Adipocyte (in vitro differentiated cells): ENCODE measurements around the gene SLX4IP.
"Not testable (repeated sequence)": the region's sequence is repeated elsewhere in the genome, so short reads cannot be mapped to it uniquely, and the experiment has no call there.

Source experiments
- DNase-seq: peaks from one replicate; pipeline ENCODE4 v3.0.0-alpha.2; 2015; ENCODE audit warnings: low read depth
- H3K27me3 ChIP-seq: replicated peaks from 2 replicates; pipeline ENCODE4 v1.7.0; 2013; ENCODE audit warnings: mild to moderate bottlenecking, low read length, moderate library complexity; ENCODE audit not compliant: control insufficient read depth, insufficient read depth
- H3K36me3 ChIP-seq: 2 replicates; pipeline ENCODE4 v1.7.0; 2013; ENCODE audit warnings: low read length, mild to moderate bottlenecking, moderate library complexity; ENCODE audit not compliant: control insufficient read depth, insufficient read depth, severe bottlenecking
- H3K4me1 ChIP-seq: 2 replicates; pipeline ENCODE4 v1.7.0; 2013; ENCODE audit warnings: mild to moderate bottlenecking, low read length, moderate library complexity; ENCODE audit not compliant: control insufficient read depth, insufficient read depth
- H3K4me3 ChIP-seq: 2 replicates; pipeline ENCODE4 v1.7.0; 2013; ENCODE audit warnings: mild to moderate bottlenecking, low read length, moderate library complexity
- H3K9ac ChIP-seq: 2 replicates; pipeline ENCODE4 v1.7.0; 2013; ENCODE audit warnings: mild to moderate bottlenecking, low read length, moderate library complexity
- H3K9me3 ChIP-seq: 2 replicates; pipeline ENCODE4 v1.7.0; 2013; ENCODE audit warnings: mild to moderate bottlenecking, low read length, moderate library complexity; ENCODE audit not compliant: control insufficient read depth

Gene SLX4IP

DNA sequence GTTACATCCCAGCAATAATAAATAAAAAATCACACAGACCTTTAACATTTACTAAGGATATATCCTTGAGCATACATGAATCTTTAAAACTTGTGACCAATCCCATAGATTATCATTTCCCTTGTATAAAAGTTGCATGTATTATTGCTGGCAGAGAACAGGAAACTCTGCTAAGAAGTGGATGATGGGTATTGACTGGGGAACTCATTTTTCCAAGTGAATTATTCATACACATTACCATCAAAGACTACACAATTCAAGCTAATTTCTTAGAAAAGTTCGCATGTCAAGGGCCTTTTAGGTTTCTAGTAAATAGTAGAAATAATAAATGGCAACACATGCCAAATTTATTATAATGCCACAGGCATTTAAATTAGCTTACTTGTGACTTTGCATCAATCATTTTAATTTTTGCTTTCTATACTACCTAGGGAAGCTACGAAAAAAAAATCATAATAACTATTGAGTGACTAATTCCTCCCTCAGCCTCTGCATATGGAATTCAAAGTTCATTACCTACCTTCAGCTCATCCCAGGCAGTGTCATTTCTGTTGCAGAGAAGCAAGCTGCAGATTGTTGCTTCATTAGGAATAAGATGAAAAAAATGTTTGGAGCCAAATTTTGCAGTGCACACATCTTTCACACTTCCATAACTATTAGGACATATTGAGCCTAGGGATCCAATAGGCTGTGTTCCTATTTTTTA is 26.8 kb upstream of the SLX4IP start:
- Histone ChIP-seq H3K36me3 (peaks cover 22% of the 10 kb centered on the region), H3K9ac (no peak overlapping the region), H3K4me1 (peaks cover 4% of the 10 kb centered on the region), H3K4me3 (no peak overlapping the region), H3K27me3 (no peaks in the 10 kb centered on the region), H3K9me3 (no peaks in the 10 kb centered on the region)
- no peak for DNase-seq

DNA sequence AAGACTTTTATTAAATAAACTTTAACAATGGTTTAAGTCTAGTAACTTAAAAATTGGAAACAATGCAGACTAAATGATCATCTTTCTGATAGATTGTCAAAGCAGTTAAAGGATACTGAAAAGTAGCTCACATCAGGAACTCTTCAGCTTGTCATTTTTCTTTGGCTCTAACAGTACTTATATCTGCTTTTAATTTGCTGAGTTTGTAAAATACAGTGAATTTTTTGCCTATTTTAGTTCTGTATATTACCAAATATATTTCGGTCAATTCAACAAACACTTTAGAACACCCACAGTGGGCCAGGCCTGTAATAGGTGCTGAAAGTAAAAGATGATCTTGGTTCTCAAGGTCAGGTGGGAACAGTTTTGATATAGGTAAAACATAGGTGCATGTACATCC is 23.4 kb upstream of the SLX4IP start:
- no peaks in the 10 kb centered on the region for H3K4me1 ChIP-seq
- no peaks in the 10 kb centered on the region for H3K27me3 ChIP-seq
- H3K9me3 ChIP-seq = no peaks in the 10 kb centered on the region
- no peak overlapping the region for H3K4me3 ChIP-seq
- no peak for DNase-seq
- H3K9ac ChIP-seq = no peak overlapping the region
- H3K36me3 ChIP-seq = peaks cover 24% of the 10 kb centered on the region

GRCh38 chr20:10412591-10413408 is 22.3 kb upstream of the SLX4IP start:
- peaks cover 30% of the 10 kb centered on the region for H3K36me3 ChIP-seq
- H3K9ac ChIP-seq = no peak overlapping the region
- no peaks in the 10 kb centered on the region for H3K27me3 ChIP-seq
- H3K9me3 ChIP-seq = no peaks in the 10 kb centered on the region
- no peaks in the 10 kb centered on the region for H3K4me1 ChIP-seq
- DNase-seq = peak; percentile 15
- H3K4me3 ChIP-seq = no peak overlapping the region

DNA sequence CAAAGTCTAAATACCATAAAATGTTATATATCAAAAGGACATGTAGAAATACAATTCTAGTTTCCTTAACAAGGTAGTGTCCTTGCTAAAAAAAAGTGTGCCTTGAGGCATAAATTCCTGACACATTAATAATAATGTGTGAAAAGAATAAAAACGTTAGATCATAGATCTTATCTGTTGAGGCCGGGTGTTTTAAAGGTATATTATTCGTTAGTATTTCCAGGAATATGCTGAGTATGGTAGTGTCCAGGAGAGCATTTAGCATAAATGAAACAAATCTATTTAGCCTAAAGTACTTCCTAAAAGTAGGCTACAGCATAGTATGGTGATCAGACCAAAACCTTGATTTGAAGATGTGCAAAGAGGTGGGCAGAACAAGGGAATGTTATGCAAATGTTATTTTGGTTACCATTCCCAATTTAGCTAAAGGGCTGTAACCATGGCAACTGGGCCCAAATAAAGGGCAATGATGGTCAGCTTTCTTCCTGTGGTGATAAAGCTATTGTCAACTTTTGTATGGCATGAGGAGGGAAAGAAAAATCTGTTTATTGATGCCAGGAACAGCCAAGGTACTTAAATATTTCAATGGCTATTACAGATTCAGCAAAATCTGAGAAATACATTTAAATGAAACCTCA is 20.0 kb upstream of the SLX4IP start:
- Histone ChIP-seq H3K9me3 (no peaks in the 10 kb centered on the region), H3K4me3 (no peak overlapping the region), H3K4me1 (no peaks in the 10 kb centered on the region), H3K9ac (no peak overlapping the region), H3K27me3 (no peaks in the 10 kb centered on the region), H3K36me3 (peaks cover 42% of the 10 kb centered on the region)
- DNase-seq = no peak

DNA sequence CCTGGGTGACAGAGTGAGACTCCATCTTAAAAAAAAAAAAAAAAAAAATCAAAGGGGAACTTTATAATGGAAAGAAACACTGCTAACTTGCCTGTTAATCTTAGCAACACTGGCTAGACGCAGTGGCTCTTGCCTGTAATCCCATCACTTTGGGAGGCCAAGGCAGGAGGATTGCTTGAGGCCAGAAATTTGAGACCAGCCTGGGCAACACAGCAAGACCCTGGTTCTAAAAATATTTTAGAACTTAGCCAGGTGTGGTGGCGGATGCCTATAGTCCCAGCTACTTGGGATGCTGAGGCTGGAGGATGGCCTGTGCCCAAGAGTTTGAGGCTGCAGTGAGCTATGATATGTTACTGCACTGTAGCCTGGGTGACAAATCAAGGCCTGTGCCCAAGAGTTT is 17.9 kb upstream of the SLX4IP start:
- H3K4me3 ChIP-seq, H3K27me3 ChIP-seq, H3K4me1 ChIP-seq, H3K9ac ChIP-seq, DNase-seq, H3K9me3 ChIP-seq: not testable (repeated sequence)
- H3K36me3 ChIP-seq = peaks cover 46% of the 10 kb centered on the region

GRCh38 chr20:10419550-10420133 is 15.5 kb upstream of the SLX4IP start:
- Histone ChIP-seq H3K9me3 (no peaks in the 10 kb centered on the region), H3K4me1 (no peaks in the 10 kb centered on the region), H3K4me3 (no peak overlapping the region), H3K27me3 (no peaks in the 10 kb centered on the region), H3K36me3 (peaks cover 33% of the 10 kb centered on the region), H3K9ac (no peak overlapping the region)
- DNase-seq = no peak

- H3K36me3 ChIP-seq = peaks cover 18% of the 10 kb centered on the region
- H3K9me3 ChIP-seq = no peaks in the 10 kb centered on the region
- no peak overlapping the region for H3K9ac ChIP-seq
- H3K4me3 ChIP-seq = no peak overlapping the region
- peaks cover 3% of the 10 kb centered on the region for H3K4me1 ChIP-seq
- DNase-seq = no peak
- no peaks in the 10 kb centered on the region for H3K27me3 ChIP-seq
Measured at GRCh38 chr20:10423735-10424134, 11.4 kb upstream of the SLX4IP start.

GRCh38 chr20:10427060-10427692 is 7.9 kb upstream of the SLX4IP start:
- no peak overlapping the region for H3K4me3 ChIP-seq
- no peaks in the 10 kb centered on the region for H3K9me3 ChIP-seq
- H3K9ac ChIP-seq = no peak overlapping the region
- no peaks in the 10 kb centered on the region for H3K27me3 ChIP-seq
- peak; percentile 90 for DNase-seq
- H3K36me3 ChIP-seq = peaks cover 6% of the 10 kb centered on the region
- peaks cover 8% of the 10 kb centered on the region for H3K4me1 ChIP-seq

DNA sequence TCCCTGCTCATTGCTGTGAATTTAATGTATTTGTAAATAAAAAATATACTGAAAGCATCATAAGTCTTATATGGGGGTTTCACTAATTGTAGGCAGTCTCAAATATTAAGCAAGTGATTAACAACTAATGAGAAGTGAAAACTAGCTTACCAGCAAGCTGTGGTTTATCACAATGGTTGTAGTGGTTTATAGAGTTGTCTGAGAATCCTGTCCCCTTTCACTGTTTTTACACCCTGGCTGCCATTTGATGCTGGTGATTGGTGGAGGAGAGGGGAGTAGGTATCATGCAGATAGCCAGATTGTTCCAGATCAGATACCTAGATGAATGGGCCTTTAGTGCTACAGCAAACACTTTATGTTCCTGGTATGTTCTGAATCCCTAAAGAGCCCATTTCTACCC is 7.1 kb upstream of the SLX4IP start:
- Histone ChIP-seq H3K27me3 (no peaks in the 10 kb centered on the region), H3K9ac (no peak overlapping the region), H3K36me3 (peaks cover 6% of the 10 kb centered on the region), H3K4me3 (no peak overlapping the region), H3K9me3 (no peaks in the 10 kb centered on the region), H3K4me1 (peaks cover 13% of the 10 kb centered on the region)
- DNase-seq = no peak

GRCh38 chr20:10429443-10429981 is 5.6 kb upstream of the SLX4IP start:
- peaks cover 16% of the 10 kb centered on the region for H3K4me1 ChIP-seq
- H3K9me3 ChIP-seq = no peaks in the 10 kb centered on the region
- H3K27me3 ChIP-seq = no peaks in the 10 kb centered on the region
- no peak overlapping the region for H3K9ac ChIP-seq
- H3K4me3 ChIP-seq = no peak overlapping the region
- DNase-seq = no peak
- H3K36me3 ChIP-seq = peaks cover 6% of the 10 kb centered on the region
